Activated CD4-positive, alpha-beta memory T cell treated with anti-CD3 and anti-CD28 coated beads for 36 hours (primary cell): ENCODE data around the gene CD300LF. TPM values are rescaled to one million over a fixed set of nuclear protein-coding genes. Genes with fewer than 3 reads are reported as not detected.
A peak's percentile ranks its signal among the peaks of the same experiment; 100 is the strongest.

Experiments
- CTCF ChIA-PET: fragments of 350-600 bp; sonication (Branson Sonifier 250); formaldehyde crosslinking; loops from one replicate; lab custom pipeline; 2021; ENCODE audit warnings: antibody characterized with exemption, inconsistent platforms; lab: Charles Lee
- POLR2A ChIA-PET: fragments of 350-600 bp; sonication (Branson Sonifier 250); formaldehyde crosslinking; loops from one replicate; lab custom pipeline; 2021; ENCODE audit warnings: antibody characterized with exemption; lab: Charles Lee
- DNase-seq: peaks from one replicate; pipeline ENCODE4 v3.0.0-alpha.2; 2020
- H3K27ac Mint-ChIP-seq: one replicate; pipeline ENCODE4 v1.8.0; 2021; ENCODE audit warnings: mixed read lengths
- H3K27me3 Mint-ChIP-seq: one replicate; pipeline ENCODE4 v1.8.0; 2021; ENCODE audit warnings: mixed read lengths
- H3K36me3 Mint-ChIP-seq: one replicate; pipeline ENCODE4 v1.8.0; 2021; ENCODE audit warnings: mixed read lengths
- H3K4me1 Mint-ChIP-seq: one replicate; pipeline ENCODE4 v1.8.0; 2021; ENCODE audit warnings: low read depth, mixed read lengths
- H3K4me3 Mint-ChIP-seq: one replicate; pipeline ENCODE4 v1.8.0; 2021; ENCODE audit warnings: mild to moderate bottlenecking, mixed read lengths
- H3K9me3 Mint-ChIP-seq: one replicate; pipeline ENCODE4 v1.8.0; 2021; ENCODE audit warnings: mixed read lengths
- intact Hi-C: fragments of 100-400 bp; cut with micrococcal nuclease; formaldehyde crosslinking; loops from one replicate; pipeline ENCODE4 v1.15.1; 2023
- total RNA-seq, 2 experiments: library from RNA; stranded (reverse); gene quantifications; one replicate each; pipeline ENCODE4 v1.2.3, GENCODE V29; 2021

Gene CD300LF
- total RNA-seq, 2 experiments from 2014 or later = not detected

GRCh38 chr17:74682471-74683190, 30.1 kb downstream of the CD300LF start:
- Mint-ChIP-seq H3K4me1 (peaks cover 11% of the 10 kb centered on the region), H3K27ac (no peak overlapping the region), H3K36me3 (no peaks in the 10 kb centered on the region), H3K9me3 (no peaks in the 10 kb centered on the region), H3K4me3 (no peak overlapping the region), H3K27me3 (peaks cover 8% of the 10 kb centered on the region)
- ChIA-PET CTCF (interaction anchor here (0.5 kb wide), 1 partner anchor 122 kb away, joined by 4 read pairs; no protein-coding TSS in a partner anchor), POLR2A (no interaction called here)
- DNase-seq = no peak
- intact Hi-C loops = no loop called here

GRCh38 chr17:74682028-74682427, 30.7 kb downstream of the CD300LF start:
- Mint-ChIP-seq H3K27ac (no peak overlapping the region), H3K27me3 (peaks cover 8% of the 10 kb centered on the region), H3K4me3 (no peak overlapping the region), H3K9me3 (no peaks in the 10 kb centered on the region), H3K4me1 (peaks cover 17% of the 10 kb centered on the region), H3K36me3 (no peaks in the 10 kb centered on the region)
- ChIA-PET POLR2A (no interaction called here), CTCF (interaction anchor here (8.2 kb wide), 1 partner anchor 25 kb away, joined by 47 read pairs; no protein-coding TSS in a partner anchor)
- DNase-seq = no peak
- intact Hi-C loops = no loop called here

GRCh38 chr17:74680941-74681340, 31.8 kb downstream of the CD300LF start:
- peaks cover 17% of the 10 kb centered on the region for H3K4me1 Mint-ChIP-seq
- H3K36me3 Mint-ChIP-seq = no peaks in the 10 kb centered on the region
- H3K4me3 Mint-ChIP-seq = no peak overlapping the region
- DNase-seq = no peak
- POLR2A ChIA-PET = no interaction called here
- H3K27ac Mint-ChIP-seq = no peak overlapping the region
- intact Hi-C loops = no loop called here
- H3K9me3 Mint-ChIP-seq = no peaks in the 10 kb centered on the region
- H3K27me3 Mint-ChIP-seq = peaks cover 8% of the 10 kb centered on the region
- CTCF ChIA-PET = interaction anchor here (8.2 kb wide), 1 partner anchor 23 kb away, joined by 47 read pairs; no protein-coding TSS in a partner anchor

GRCh38 chr17:74680213-74680612, 32.5 kb downstream of the CD300LF start:
- CTCF ChIA-PET = interaction anchor here (0.7 to 8.2 kb wide), 2 partner anchors 9 to 23 kb away, joined by 4 to 47 read pairs; no protein-coding TSS in a partner anchor
- Mint-ChIP-seq H3K36me3 (no peaks in the 10 kb centered on the region), H3K9me3 (no peaks in the 10 kb centered on the region), H3K27me3 (peaks cover 13% of the 10 kb centered on the region), H3K27ac (no peak overlapping the region), H3K4me1 (peaks cover 17% of the 10 kb centered on the region), H3K4me3 (no peak overlapping the region)
- intact Hi-C loops = no loop called here
- POLR2A ChIA-PET = no interaction called here
- DNase-seq = no peak

GRCh38 chr17:74679374-74679773, 33.3 kb downstream of the CD300LF start:
- intact Hi-C loops = loop anchor here (5.0 kb wide), 1 partner anchor 37 kb away; no protein-coding TSS in a partner anchor
- no peaks in the 10 kb centered on the region for H3K9me3 Mint-ChIP-seq
- peaks cover 17% of the 10 kb centered on the region for H3K27me3 Mint-ChIP-seq
- no peaks in the 10 kb centered on the region for H3K36me3 Mint-ChIP-seq
- ChIA-PET POLR2A (no interaction called here), CTCF (interaction anchor here (0.7 to 8.2 kb wide), 2 partner anchors 8 to 22 kb away, joined by 4 to 47 read pairs; no protein-coding TSS in a partner anchor)
- peaks cover 17% of the 10 kb centered on the region for H3K4me1 Mint-ChIP-seq
- DNase-seq = no peak
- no peak overlapping the region for H3K27ac Mint-ChIP-seq
- H3K4me3 Mint-ChIP-seq = no peak overlapping the region

- intact Hi-C loops = loop anchor here (5.0 kb wide), 1 partner anchor 36 kb away; no protein-coding TSS in a partner anchor
- no peaks in the 10 kb centered on the region for H3K9me3 Mint-ChIP-seq
- peaks cover 16% of the 10 kb centered on the region for H3K27me3 Mint-ChIP-seq
- H3K36me3 Mint-ChIP-seq = no peaks in the 10 kb centered on the region
- H3K4me3 Mint-ChIP-seq = no peak overlapping the region
- peaks cover 17% of the 10 kb centered on the region for H3K4me1 Mint-ChIP-seq
- no peak overlapping the region for H3K27ac Mint-ChIP-seq
- peak; percentile 15 for DNase-seq
- ChIA-PET POLR2A (no interaction called here), CTCF (interaction anchor here (1.5 to 8.2 kb wide), 4 partner anchors 9 to 58 kb away, joined by 3 to 47 read pairs (median 5); no protein-coding TSS in a partner anchor)
Measured at GRCh38 chr17:74678541-74678940, 34.2 kb downstream of the CD300LF start.

- no peak overlapping the region for H3K27ac Mint-ChIP-seq
- intact Hi-C loops = loop anchor here (5.0 kb wide), 1 partner anchor 36 kb away; no protein-coding TSS in a partner anchor
- ChIA-PET POLR2A (no interaction called here), CTCF (interaction anchor here (0.8 to 8.2 kb wide), 7 partner anchors 9 to 299 kb away, joined by 3 to 47 read pairs (median 3); no protein-coding TSS in a partner anchor)
- DNase-seq = no peak
- peaks cover 17% of the 10 kb centered on the region for H3K27me3 Mint-ChIP-seq
- no peaks in the 10 kb centered on the region for H3K9me3 Mint-ChIP-seq
- no peak overlapping the region for H3K4me3 Mint-ChIP-seq
- H3K4me1 Mint-ChIP-seq = peaks cover 17% of the 10 kb centered on the region
- no peaks in the 10 kb centered on the region for H3K36me3 Mint-ChIP-seq
Measured at GRCh38 chr17:74677558-74678466, 34.9 kb downstream of the CD300LF start.

- H3K9me3 Mint-ChIP-seq = no peaks in the 10 kb centered on the region
- H3K4me1 Mint-ChIP-seq = no peaks in the 10 kb centered on the region
- peak; percentile 86 for DNase-seq
- H3K4me3 Mint-ChIP-seq = no peak overlapping the region
- intact Hi-C loops = no loop called here
- no peaks in the 10 kb centered on the region for H3K36me3 Mint-ChIP-seq
- H3K27ac Mint-ChIP-seq = no peak overlapping the region
- H3K27me3 Mint-ChIP-seq = peaks cover 43% of the 10 kb centered on the region
- POLR2A ChIA-PET = interaction anchor here (0.6 kb wide), 1 partner anchor 71 kb away, joined by 4 read pairs; no protein-coding TSS in a partner anchor
- CTCF ChIA-PET = interaction anchor here (0.6 to 5.8 kb wide), 6 partner anchors 9 to 191 kb away, joined by 3 to 36 read pairs (median 4); partner anchors contain the start of gene RAB37
Measured at GRCh38 chr17:74671031-74671771, 41.5 kb downstream of the CD300LF start.

GRCh38 chr17:74670329-74670728, 42.4 kb downstream of the CD300LF start:
- intact Hi-C loops = no loop called here
- no peaks in the 10 kb centered on the region for H3K4me1 Mint-ChIP-seq
- DNase-seq = no peak
- H3K4me3 Mint-ChIP-seq = no peak overlapping the region
- no peak overlapping the region for H3K27ac Mint-ChIP-seq
- CTCF ChIA-PET = interaction anchor here (0.9 to 5.8 kb wide), 4 partner anchors 9 to 67 kb away, joined by 4 to 36 read pairs (median 7); partner anchors contain the start of gene RAB37
- no peaks in the 10 kb centered on the region for H3K9me3 Mint-ChIP-seq
- peaks cover 40% of the 10 kb centered on the region for H3K27me3 Mint-ChIP-seq
- no peaks in the 10 kb centered on the region for H3K36me3 Mint-ChIP-seq
- POLR2A ChIA-PET = no interaction called here

- intact Hi-C loops = no loop called here
- Mint-ChIP-seq H3K27ac (no peak overlapping the region), H3K27me3 (peaks cover 34% of the 10 kb centered on the region), H3K4me1 (no peaks in the 10 kb centered on the region), H3K36me3 (no peaks in the 10 kb centered on the region), H3K9me3 (no peaks in the 10 kb centered on the region), H3K4me3 (no peak overlapping the region)
- no peak for DNase-seq
- POLR2A ChIA-PET = no interaction called here
- CTCF ChIA-PET = interaction anchor here (1.0 kb wide), 1 partner anchor 73 kb away, joined by 3 read pairs; the partner anchor contains the start of gene RAB37
Measured at GRCh38 chr17:74663561-74663960, 49.2 kb downstream of the CD300LF start.

GRCh38 chr17:74659889-74660288, 52.8 kb downstream of the CD300LF start:
- CTCF ChIA-PET = interaction anchor here (1.0 to 6.1 kb wide), 4 partner anchors 11 to 202 kb away, joined by 4 to 223 read pairs (median 38); partner anchors contain the start of genes GRIN2C and RAB37

More at GRCh38 chr17:74659889-74660288, 52.8 kb downstream of the CD300LF start:
- no peak for DNase-seq
- Mint-ChIP-seq H3K27me3 (peaks cover 28% of the 10 kb centered on the region), H3K36me3 (no peaks in the 10 kb centered on the region), H3K4me1 (peaks cover 3% of the 10 kb centered on the region), H3K4me3 (no peak overlapping the region), H3K27ac (no peak overlapping the region), H3K9me3 (no peaks in the 10 kb centered on the region)
- intact Hi-C loops = no loop called here
- POLR2A ChIA-PET = no interaction called here
